Stimulated activated CD4-positive, alpha-beta T cell treated with anti-CD3 and anti-CD28 coated beads, Interleukin-12 subunit alpha, Interleukin-12 subunit beta, amount 100 ng/mL, for 24 hours (primary cell): Measurements from ENCODE around the gene DDX10.
"Not testable (repeated sequence)": the region's sequence is repeated elsewhere in the genome, so short reads cannot be mapped to it uniquely, and the experiment has no call there.

Experiments used
- DNase-seq, 2 experiments: peaks; one replicate each; pipeline ENCODE4 v3.0.0-alpha.2; 2020; ENCODE audit warnings: low read depth in 2 of 2

Gene DDX10

GRCh38 chr11:108823960-108824359 lies 159.1 kb downstream of the DDX10 start:
- DNase-seq = not testable (repeated sequence)

- DNase-seq = no peak
Measured at GRCh38 chr11:108824545-108824944, 159.7 kb downstream of the DDX10 start.

- DNase-seq = no peak
Measured at GRCh38 chr11:108825381-108825780, 160.5 kb downstream of the DDX10 start.

- DNase-seq = no peak
Measured at GRCh38 chr11:108826136-108826535, 161.3 kb downstream of the DDX10 start.

GRCh38 chr11:108835624-108836023 lies 170.8 kb downstream of the DDX10 start:
- no peak for DNase-seq

GRCh38 chr11:108836541-108836940 lies 171.7 kb downstream of the DDX10 start:
- no peak for DNase-seq

GRCh38 chr11:108838102-108838791 lies 173.4 kb downstream of the DDX10 start:
- no peak for DNase-seq

- no peak for DNase-seq
Measured at GRCh38 chr11:108838792-108839105, 173.9 kb downstream of the DDX10 start.

GRCh38 chr11:108846009-108846408 lies 181.1 kb downstream of the DDX10 start:
- DNase-seq = no peak

- no peak for DNase-seq
Measured at GRCh38 chr11:108847298-108847990, 182.6 kb downstream of the DDX10 start.

- DNase-seq = no peak
Measured at GRCh38 chr11:108851781-108852180, 186.9 kb downstream of the DDX10 start.

- DNase-seq = no peak
Measured at GRCh38 chr11:108852701-108853100, 187.8 kb downstream of the DDX10 start.

GRCh38 chr11:108853151-108853550 lies 188.3 kb downstream of the DDX10 start:
- no peak for DNase-seq

- no peak for DNase-seq
Measured at GRCh38 chr11:108853864-108854263, 189.0 kb downstream of the DDX10 start.

GRCh38 chr11:108854346-108854745 lies 189.5 kb downstream of the DDX10 start:
- no peak for DNase-seq

GRCh38 chr11:108857382-108857781 lies 192.5 kb downstream of the DDX10 start:
- no peak for DNase-seq

- no peak for DNase-seq
Measured at GRCh38 chr11:108858622-108859021, 193.8 kb downstream of the DDX10 start.

GRCh38 chr11:108859510-108859909 lies 194.6 kb downstream of the DDX10 start:
- DNase-seq = no peak

- DNase-seq = no peak
Measured at GRCh38 chr11:108863528-108863927, 198.7 kb downstream of the DDX10 start.

GRCh38 chr11:108865406-108865805 lies 200.5 kb downstream of the DDX10 start:
- no peak for DNase-seq

- no peak for DNase-seq
Measured at GRCh38 chr11:108866781-108867180, 201.9 kb downstream of the DDX10 start.

GRCh38 chr11:108870373-108871020 lies 205.6 kb downstream of the DDX10 start:
- DNase-seq = no peak

GRCh38 chr11:108871152-108871551 lies 206.3 kb downstream of the DDX10 start:
- DNase-seq = no peak
